NCI-H748 treated with DMSO at 0.1 percent for 48 hours (cell line): ENCODE measurements around the gene ABHD16A.

ENCODE experiments used
- DNase-seq: peaks from one replicate; lab custom pipeline; 2025; lab: John Stamatoyannopoulos, UW

The ABHD16A gene

GRCh38 chr6:31702819-31703716 lies at the start of gene ABHD16A:
Gene ABHD16A, minus strand, starts transcription at chr6:31703324. Its CDS starts 43 bp downstream, at chr6:31703281.
- peak; percentile 91 for DNase-seq

GRCh38 chr6:31752739-31753319 lies 49.7 kb upstream of the ABHD16A start:
- DNase-seq: no peak

DNA sequence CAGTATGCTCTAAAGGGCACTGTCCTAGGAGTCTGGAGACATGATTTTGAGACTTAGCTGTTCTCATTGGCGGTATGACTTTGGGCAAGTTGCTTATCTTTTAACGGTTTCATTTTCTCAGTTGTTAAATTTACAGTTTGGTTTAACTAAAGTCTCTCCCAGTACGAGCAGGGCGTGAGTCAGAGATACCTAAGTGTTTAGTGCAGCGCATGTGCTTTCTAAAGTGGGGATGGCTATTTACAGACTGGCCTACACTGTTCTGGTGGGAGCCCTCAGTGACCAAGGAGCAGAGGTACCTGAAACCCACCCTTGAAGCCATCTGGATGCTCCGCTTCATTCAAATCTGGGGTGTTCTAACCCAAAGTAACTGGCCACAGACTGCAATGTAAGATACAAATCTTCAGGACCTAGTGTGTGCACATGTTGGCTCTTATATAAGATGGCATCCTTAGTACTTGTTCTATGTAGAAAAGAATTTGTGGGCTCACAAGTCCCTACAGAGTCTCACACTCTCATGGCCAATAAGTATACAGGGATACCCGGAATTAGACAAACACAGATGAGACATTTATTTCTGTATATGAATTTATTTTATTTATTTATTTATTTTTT lies 47.4 kb upstream of the ABHD16A start:
- no peak for DNase-seq

- DNase-seq: no peak
Measured at GRCh38 chr6:31749301-31750036, 46.3 kb upstream of the ABHD16A start.

DNA sequence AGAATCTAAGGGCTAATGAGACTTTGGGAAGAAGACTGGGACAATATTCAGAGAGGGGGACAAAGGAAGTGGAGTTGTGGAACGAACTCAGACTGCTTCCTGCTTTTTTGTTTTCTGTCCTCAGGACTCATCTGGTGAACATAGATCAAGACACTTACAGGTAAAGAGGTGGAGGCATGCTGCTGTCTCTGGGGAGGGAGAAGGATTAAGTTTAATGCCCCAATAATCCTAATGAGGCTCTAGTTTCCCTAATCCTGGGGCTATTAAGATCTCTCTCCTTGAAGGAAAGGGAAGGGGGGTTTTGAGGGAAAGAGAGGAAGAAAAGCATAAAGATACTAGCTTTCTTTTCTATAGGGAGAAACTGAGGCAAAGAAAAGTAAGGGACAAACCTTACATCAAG lies 41.3 kb upstream of the ABHD16A start:
- DNase-seq: no peak

DNA sequence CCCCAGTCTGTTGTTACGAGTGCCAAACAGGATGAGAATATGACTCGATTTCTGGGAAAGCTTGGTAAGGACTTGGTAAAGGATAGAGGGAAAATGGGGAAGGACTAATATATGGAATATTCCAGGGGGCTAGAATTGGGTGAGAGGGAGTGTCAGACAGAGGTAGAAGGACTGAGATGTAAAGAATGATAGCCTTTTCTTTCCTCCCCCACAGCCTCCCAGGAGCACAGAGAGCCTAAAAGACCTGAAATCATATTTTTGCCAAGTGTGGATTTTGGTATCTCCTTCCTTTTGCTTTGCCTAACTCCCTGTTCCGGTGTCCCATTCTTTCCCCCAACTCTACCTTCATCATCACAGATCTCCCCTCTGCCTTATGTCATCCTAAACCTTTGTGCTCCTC lies 39.8 kb upstream of the ABHD16A start:
- no peak for DNase-seq

DNA sequence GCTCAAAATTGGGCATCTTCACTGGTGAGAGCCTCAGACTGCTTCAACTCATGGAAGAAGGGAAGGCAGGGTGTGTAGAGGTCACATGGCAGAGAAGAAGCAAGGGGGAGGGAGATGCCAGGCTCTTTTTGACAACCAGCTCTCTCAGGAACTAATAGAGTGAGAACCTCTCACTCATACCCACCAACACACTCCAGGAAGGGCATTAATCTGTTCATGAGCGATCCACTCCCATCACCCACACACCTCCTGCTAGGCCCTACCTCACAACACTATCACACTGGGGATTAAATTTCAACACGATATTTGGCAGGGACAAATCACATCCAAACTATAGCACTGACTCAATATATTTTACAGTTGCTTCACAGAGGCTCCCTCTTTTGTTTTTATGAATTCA lies 38.7 kb upstream of the ABHD16A start:
- DNase-seq: no peak

DNA sequence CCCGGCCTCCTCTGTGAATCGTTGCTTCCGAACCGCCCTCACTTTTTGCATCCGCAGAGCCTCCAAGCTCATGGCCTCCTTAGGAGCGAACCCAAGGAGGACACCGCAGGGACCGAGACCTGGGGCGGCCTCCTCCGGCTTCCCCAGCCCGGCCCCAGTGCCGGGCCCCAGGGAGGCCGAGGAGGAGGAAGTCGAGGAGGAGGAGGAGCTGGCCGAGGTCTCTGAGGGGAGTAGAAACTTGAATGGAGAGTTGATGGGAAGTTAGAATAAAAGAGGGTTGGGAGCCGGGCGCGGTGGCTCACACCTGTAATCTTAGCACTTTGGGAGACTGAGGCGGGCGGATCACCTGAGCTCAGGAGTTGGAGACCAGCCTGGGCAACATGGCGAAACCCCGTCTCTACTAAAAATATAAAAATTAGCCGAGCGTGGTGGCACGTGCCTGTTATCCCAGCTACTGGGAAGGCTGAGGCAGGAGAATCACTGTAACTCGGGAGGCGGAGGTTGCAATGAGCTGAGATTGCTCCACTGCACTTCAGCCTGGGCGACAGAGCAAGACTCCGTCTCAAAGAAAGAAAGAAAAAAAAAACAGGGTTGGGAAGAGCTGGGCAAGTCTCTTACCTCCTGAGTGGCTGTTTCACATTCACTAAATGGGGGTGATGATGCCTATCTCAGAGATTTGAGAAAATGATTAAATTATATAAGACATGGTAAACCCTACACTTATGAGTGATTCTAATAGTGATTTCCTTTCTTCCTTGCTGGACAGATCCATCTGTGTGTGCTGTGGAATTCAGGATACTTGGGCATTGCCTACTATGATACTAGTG lies 37.5 kb upstream of the ABHD16A start:
- DNase-seq: no peak

- peak; percentile 99 for DNase-seq
Measured at GRCh38 chr6:31739639-31740396, 36.7 kb upstream of the ABHD16A start, which contains the start of gene MSH5. Gene MSH5, plus strand, starts transcription at chr6:31740005. Its CDS starts 462 bp downstream, at chr6:31740467.

- DNase-seq: peak; percentile 89
Measured at GRCh38 chr6:31737991-31738979, 35.2 kb upstream of the ABHD16A start.

DNA sequence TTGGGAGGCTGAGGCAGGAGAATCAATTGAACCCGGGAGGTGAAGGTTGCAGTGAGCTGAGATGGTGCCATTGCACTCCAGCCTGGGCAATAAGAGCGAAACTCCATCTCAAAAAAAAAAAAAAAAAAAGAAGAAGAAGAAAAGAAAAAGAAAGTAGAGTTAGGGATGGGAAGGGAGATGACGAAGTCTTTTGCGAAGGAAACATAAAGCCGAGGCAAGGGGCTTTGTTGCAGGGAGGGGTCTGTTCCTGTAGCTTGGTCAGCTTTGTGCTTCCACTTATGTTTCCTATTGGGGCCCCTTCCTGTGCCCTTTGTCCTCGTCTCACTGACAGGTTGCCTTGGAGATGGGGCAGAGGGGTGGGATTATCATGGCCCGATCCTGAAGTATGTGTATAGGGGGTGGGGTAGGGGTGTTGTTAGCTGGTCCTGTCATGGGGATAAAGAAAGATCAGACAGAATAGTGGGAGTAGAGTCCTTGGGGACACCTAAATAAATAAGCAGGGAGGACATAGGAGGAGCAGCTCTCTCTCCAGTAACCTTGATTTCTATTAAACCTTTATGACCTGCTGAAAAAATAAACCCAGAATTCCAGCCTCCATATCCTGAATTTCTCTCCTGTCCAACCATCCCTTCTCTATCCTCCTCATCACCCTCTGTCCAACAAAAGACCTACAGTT lies 34.3 kb upstream of the ABHD16A start:
- DNase-seq: peak; percentile 54

GRCh38 chr6:31736768-31737314 lies 33.7 kb upstream of the ABHD16A start:
- no peak for DNase-seq

DNA sequence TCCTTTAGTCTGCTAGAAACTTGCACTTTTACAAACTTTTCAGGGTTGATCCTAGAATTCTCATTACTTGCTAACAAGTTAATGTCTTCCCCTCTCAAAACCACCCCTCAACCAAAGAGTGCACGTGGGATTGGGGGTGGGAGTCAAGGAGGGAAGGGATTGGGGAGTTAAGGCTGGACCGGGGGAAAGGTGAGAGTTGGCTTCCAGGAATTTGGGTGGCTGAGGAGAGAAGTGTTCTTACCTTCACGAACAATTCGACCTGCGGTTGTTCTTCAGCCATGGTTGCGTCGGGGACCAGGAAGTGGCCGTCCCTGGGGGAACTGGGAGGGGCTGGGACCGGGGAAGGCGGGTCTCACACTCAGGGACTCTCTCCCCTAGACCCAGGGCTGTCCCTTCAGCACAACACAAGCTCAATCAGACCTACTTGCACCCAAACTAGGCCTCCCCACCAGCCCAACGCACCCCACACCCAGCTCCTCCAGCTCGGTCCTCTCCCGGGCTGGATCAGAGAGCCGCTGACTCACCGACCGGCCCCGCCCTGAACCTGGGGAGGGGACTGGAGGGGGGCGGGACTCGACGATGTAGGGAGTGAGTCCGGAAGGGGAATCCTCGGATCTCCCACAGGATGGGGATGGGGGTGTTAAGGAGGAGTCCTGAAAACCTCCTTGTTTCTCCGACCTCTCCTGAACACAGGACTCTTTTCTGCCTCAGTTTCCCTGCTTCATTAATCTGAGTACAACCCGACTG lies 33.1 kb upstream of the ABHD16A start, which contains the start of gene CLIC1:
CLIC1 (minus strand) TSS at position 510 of the 747 bp plus-strand sequence; CDS start at position 280, 230 bp downstream.
- peak; percentile 81 for DNase-seq

DNA sequence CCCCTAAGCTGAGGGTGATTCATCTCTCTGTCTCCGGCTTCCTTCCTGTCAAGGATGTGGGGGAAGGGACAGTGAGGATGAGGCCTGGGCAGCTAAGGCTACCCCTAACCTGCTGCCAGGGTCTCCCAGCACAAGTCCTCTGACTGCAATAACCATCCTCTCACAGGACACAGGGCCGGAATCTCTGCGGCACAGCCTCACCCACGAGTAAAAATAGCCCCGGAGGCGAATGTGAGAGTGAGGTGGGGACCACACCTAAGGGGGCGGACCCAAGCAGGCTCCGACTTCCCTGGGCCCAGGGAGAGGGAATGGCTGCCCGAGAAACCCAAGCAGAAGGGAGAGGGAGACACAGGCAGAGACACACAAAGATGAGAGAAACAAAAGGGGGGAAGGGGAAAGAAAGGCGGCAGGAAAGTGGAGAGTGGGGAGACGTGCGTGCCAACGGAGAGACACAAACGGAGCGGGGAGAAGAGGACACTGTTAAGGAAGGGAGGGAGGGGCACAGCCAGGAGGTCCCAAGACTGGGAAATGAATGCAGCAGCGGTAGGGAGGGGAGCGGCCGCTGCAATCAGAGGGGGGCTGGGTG lies 31.8 kb upstream of the ABHD16A start:
- peak; percentile 29 for DNase-seq

GRCh38 chr6:31734247-31734820 lies 31.2 kb upstream of the ABHD16A start:
- no peak for DNase-seq

- no peak for DNase-seq
Measured at GRCh38 chr6:31733734-31734133, 30.6 kb upstream of the ABHD16A start.

GRCh38 chr6:31732029-31732428 lies 28.9 kb upstream of the ABHD16A start:
- DNase-seq: no peak
